ENCODE results near the gene PTCH1.

GRCh38 chr9:95499046-95499676 lies 17.6 kb downstream of the PTCH1 start:
- TF ChIP-seq POLR2AphosphoS5 (IDR thresholded peaks at IDR 0.05; ENCODE audit: low read depth, low read length): no peak
- TF ChIP-seq POLR2A (IDR thresholded peaks at IDR 0.05; ENCODE audit: low read depth, low read length): no peak
- TF ChIP-seq TAF1 (IDR thresholded peaks at IDR 0.05; ENCODE audit: borderline replicate concordance, low read depth, low read length): no peak
